Endodermal cell (in vitro differentiated cells): ENCODE data around the gene DICER1. TPM values are rescaled to one million over a fixed set of nuclear protein-coding genes. Genes with fewer than 3 reads are reported as not detected.

Source experiments
- DNase-seq: peaks from one replicate; pipeline ENCODE4 v3.0.0-alpha.2; 2017
- H3K27ac ChIP-seq: 2 replicates; pipeline ENCODE4 v1.5.1; 2013; ENCODE audit warnings: mild to moderate bottlenecking, low read depth, low read length, moderate library complexity
- H3K27me3 ChIP-seq: 2 replicates; pipeline ENCODE4 v1.6.1; 2013; ENCODE audit warnings: mild to moderate bottlenecking, low read length, moderate library complexity; ENCODE audit not compliant: insufficient read depth, control insufficient read depth, poor library complexity, severe bottlenecking
- H3K36me3 ChIP-seq: 2 replicates; pipeline ENCODE4 v1.7.0; 2013; ENCODE audit warnings: mild to moderate bottlenecking, low read length, moderate library complexity; ENCODE audit not compliant: control insufficient read depth, insufficient read depth
- H3K4me1 ChIP-seq: one replicate; pipeline ENCODE4 v1.7.0; 2013; ENCODE audit warnings: low read length; ENCODE audit not compliant: control insufficient read depth, insufficient read depth
- H3K4me3 ChIP-seq: 2 replicates; pipeline ENCODE4 v1.5.1; 2013; ENCODE audit warnings: mild to moderate bottlenecking, low read length, moderate library complexity
- H3K9ac ChIP-seq: 2 replicates; pipeline ENCODE4 v1.6.1; 2013; ENCODE audit warnings: mild to moderate bottlenecking, low read length, moderate library complexity; ENCODE audit not compliant: poor library complexity, severe bottlenecking; ENCODE audit errors: extremely low read depth
- H3K9me3 ChIP-seq: 2 replicates; pipeline ENCODE4 v1.6.1; 2013; ENCODE audit warnings: mild to moderate bottlenecking, low read length, moderate library complexity; ENCODE audit not compliant: control insufficient read depth
- H3K27ac Mint-ChIP-seq: 2 replicates; pipeline ENCODE4 v1.8.0; 2020; ENCODE audit warnings: mixed read lengths
- H3K27me3 Mint-ChIP-seq: 2 replicates; pipeline ENCODE4 v1.8.0; 2021; ENCODE audit warnings: mild to moderate bottlenecking, mixed read lengths; ENCODE audit not compliant: insufficient read depth
- H3K36me3 Mint-ChIP-seq: 2 replicates; pipeline ENCODE4 v1.8.0; 2020; ENCODE audit warnings: low read depth, mixed read lengths
- H3K4me1 Mint-ChIP-seq: 2 replicates; pipeline ENCODE4 v1.8.0; 2020; ENCODE audit warnings: mixed read lengths
- H3K4me3 Mint-ChIP-seq: 2 replicates; pipeline ENCODE4 v1.8.0; 2020; ENCODE audit warnings: mild to moderate bottlenecking, moderate library complexity, mixed read lengths
- H3K9me3 Mint-ChIP-seq: 2 replicates; pipeline ENCODE4 v1.8.0; 2020; ENCODE audit warnings: mild to moderate bottlenecking, mixed read lengths
- WGBS, 2 experiments: methylation state at CpG; one replicate each; pipeline versions ENCODE4 v1.1.5 to v1.1.7; 2013; ENCODE audit warnings: missing lambda C conversion rate in 2 of 2, mixed read lengths in 1 of 2; ENCODE audit not compliant: insufficient coverage in 1 of 2, insufficient read length in 1 of 2; 5-methylcytosine and 5-hydroxymethylcytosine counted together
- total RNA-seq, 2 donors: library from RNA; stranded (reverse); fragmentation: NEBNext Ultra II Directional in 1 of 2; extraction: Animal tissue kit (Norgen Biotek cat#: 25700) in 1 of 2; gene quantifications; 2 replicates in 1 of 2; 3 replicates in 1 of 2; pipeline ENCODE4 v1.2.1, GENCODE V29; 2021
- TF ChIP-seq, protein P1 (sequence below): fragments of 200-600 bp; sonication (generic); conservative IDR thresholded peaks from 2 replicates; pipeline ENCODE4 v1.5.0; 2021; ENCODE audit warnings: antibody characterized with exemption, mild to moderate bottlenecking

The DICER1 gene
- total RNA-seq, 2 donors from 2014 or later = 66.1 to 69.2 TPM

DNA sequence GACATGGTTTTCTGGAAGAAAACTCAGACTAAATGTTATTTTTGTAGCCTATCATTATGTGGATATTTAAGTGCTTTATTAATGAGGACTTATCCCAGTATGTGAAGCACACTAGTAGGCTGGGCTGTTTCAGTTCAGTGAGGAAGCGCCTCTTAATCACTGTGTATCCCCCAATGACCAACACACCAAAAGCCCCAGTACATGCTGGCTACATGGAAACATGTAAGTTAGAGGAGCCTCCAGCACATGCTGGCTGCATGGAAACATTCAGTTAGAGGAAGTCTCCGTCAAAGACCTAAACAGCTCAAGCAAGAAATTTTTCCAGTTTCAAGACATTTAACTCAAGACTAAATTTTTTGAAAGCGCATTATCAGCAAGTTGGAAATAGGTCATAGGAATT lies 26.8 kb downstream of the DICER1 start:
- TF ChIP-seq, protein P1, sequence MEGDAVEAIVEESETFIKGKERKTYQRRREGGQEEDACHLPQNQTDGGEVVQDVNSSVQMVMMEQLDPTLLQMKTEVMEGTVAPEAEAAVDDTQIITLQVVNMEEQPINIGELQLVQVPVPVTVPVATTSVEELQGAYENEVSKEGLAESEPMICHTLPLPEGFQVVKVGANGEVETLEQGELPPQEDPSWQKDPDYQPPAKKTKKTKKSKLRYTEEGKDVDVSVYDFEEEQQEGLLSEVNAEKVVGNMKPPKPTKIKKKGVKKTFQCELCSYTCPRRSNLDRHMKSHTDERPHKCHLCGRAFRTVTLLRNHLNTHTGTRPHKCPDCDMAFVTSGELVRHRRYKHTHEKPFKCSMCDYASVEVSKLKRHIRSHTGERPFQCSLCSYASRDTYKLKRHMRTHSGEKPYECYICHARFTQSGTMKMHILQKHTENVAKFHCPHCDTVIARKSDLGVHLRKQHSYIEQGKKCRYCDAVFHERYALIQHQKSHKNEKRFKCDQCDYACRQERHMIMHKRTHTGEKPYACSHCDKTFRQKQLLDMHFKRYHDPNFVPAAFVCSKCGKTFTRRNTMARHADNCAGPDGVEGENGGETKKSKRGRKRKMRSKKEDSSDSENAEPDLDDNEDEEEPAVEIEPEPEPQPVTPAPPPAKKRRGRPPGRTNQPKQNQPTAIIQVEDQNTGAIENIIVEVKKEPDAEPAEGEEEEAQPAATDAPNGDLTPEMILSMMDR = no peak
- WGBS, 2 experiments = 92 to 100% methylated on average over 1 to 3 of the region's 3 CpGs
- Mint-ChIP-seq H3K9me3 (no peaks in the 10 kb centered on the region), H3K4me3 (no peak overlapping the region), H3K36me3 (peaks cover 32% of the 10 kb centered on the region), H3K27me3 (no peaks in the 10 kb centered on the region), H3K4me1 (peaks cover 4% of the 10 kb centered on the region), H3K27ac (no peak overlapping the region)
- peaks cover 9% of the 10 kb centered on the region for H3K4me1 ChIP-seq
- DNase-seq = no peak
- H3K9me3 ChIP-seq = no peaks in the 10 kb centered on the region
- H3K27me3 ChIP-seq = no peaks in the 10 kb centered on the region
- H3K9ac ChIP-seq = no peak overlapping the region
- no peak overlapping the region for H3K27ac ChIP-seq
- no peak overlapping the region for H3K4me3 ChIP-seq
- H3K36me3 ChIP-seq = peaks cover 77% of the 10 kb centered on the region

DNA sequence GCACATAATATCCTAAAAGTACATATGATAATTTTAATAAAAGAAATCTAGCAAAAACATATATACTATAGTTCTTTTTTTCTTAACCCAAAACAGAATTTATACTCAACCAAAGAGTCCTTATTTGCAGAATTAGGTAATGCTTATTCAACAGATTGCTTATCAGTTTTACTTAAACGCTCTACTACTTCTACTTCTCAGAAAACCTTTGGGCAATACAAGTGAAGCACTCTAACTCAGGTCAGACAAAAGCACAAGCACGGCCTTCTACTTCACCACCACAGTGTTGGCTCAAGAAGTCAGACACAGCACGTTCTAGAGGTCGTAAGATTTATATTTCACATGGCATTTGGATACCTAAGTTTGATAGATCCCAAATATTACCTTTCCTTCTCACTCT lies 29.2 kb downstream of the DICER1 start:
- no peak overlapping the region for H3K4me3 Mint-ChIP-seq
- no peak overlapping the region for H3K27ac ChIP-seq
- no peak overlapping the region for H3K4me3 ChIP-seq
- no peak for DNase-seq
- TF ChIP-seq, protein P1 = no peak
- peaks cover 49% of the 10 kb centered on the region for H3K36me3 Mint-ChIP-seq
- peaks cover 7% of the 10 kb centered on the region for H3K4me1 Mint-ChIP-seq
- peaks cover 9% of the 10 kb centered on the region for H3K4me1 ChIP-seq
- H3K9ac ChIP-seq = no peak overlapping the region
- no peaks in the 10 kb centered on the region for H3K27me3 Mint-ChIP-seq
- no peak overlapping the region for H3K27ac Mint-ChIP-seq
- no peaks in the 10 kb centered on the region for H3K27me3 ChIP-seq
- WGBS, 2 experiments = 89 to 93% methylated on average over 2 to 4 of the region's 4 CpGs
- no peaks in the 10 kb centered on the region for H3K9me3 ChIP-seq
- peaks cover 85% of the 10 kb centered on the region for H3K36me3 ChIP-seq
- H3K9me3 Mint-ChIP-seq = no peaks in the 10 kb centered on the region

DNA sequence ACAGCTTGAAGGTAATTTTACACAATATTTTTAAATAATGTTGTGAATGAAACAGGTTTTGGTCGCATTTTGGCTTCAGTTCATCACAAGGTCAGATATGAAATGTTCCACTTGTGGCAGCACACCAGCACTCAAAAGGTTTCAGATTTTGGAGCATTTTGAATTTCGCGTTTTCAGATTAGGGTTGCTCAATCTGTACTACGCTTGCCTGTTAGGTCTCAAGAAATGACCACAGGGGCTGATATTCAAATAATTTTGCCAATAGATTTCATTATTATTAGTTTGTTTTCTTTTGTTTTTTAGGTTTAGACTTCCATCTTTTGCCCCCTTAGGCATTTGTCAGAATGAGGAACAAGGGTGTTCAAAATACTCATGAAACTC lies 29.8 kb downstream of the DICER1 start:
- H3K27me3 Mint-ChIP-seq = no peaks in the 10 kb centered on the region
- peaks cover 7% of the 10 kb centered on the region for H3K4me1 Mint-ChIP-seq
- Histone ChIP-seq H3K27ac (no peak overlapping the region), H3K27me3 (no peaks in the 10 kb centered on the region), H3K9me3 (no peaks in the 10 kb centered on the region), H3K4me3 (no peak overlapping the region), H3K36me3 (peaks cover 82% of the 10 kb centered on the region), H3K9ac (no peak overlapping the region), H3K4me1 (peaks cover 9% of the 10 kb centered on the region)
- H3K4me3 Mint-ChIP-seq = no peak overlapping the region
- H3K36me3 Mint-ChIP-seq = peaks cover 48% of the 10 kb centered on the region
- no peaks in the 10 kb centered on the region for H3K9me3 Mint-ChIP-seq
- WGBS, 2 experiments = 96 to 100% methylated on average over 3 to 4 of the region's 4 CpGs
- TF ChIP-seq, protein P1 = no peak
- DNase-seq = no peak
- H3K27ac Mint-ChIP-seq = no peak overlapping the region
